ENCODE data around the gene RPS14. TPM values are rescaled to one million over a fixed set of nuclear protein-coding genes. Genes with fewer than 3 reads are reported as not detected.

The RPS14 gene
- total and polyA plus RNA-seq, 10 of the 15 experiments (the other 5 are each of a cell fraction or from before 2014, with no cell fraction given) = 2,295 to 4,047 (median 2,787) TPM

DNA sequence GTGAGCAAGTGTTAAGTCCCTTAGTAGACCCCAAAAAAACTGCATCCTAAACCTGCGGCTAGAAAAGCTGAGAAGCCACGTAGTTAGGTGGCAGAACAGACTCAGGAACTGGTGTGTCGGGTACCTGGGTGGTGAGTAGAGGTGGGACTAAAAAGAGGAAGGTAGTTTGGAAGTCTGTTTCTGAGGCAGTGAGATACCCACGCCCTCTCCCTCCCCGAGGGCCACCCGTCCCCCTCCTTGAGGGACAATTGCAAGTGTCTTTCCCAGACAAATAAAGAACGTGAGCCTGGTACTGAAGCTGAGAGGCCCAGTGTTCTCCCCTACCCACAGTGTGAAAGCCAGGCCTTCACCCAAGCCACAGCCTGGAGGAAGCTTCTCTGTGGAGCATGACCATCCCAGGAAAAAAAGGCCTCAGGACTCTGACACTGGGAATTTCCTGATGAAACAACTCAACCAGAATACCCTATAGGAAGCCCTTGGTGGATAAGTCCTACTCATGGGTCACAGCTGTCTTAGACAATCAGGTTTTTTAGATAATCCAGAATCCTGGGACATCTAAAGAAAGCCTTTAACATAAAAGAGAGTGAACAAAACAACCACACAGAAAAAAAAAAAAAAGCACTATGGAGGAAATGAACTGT, 29.8 kb downstream of the RPS14 start:
- RAD21 ChIA-PET (ENCODE audit: unreplicated experiment) = interaction anchor here (1.0 kb wide), 2 partner anchors 9 to 14 kb away, joined by 3 to 9 read pairs; no protein-coding TSS in a partner anchor
- SMC1A ChIA-PET (ENCODE audit: uncharacterized antibody, unreplicated experiment) = interaction anchor here (0.6 to 1.0 kb wide), 5 partner anchors 8 to 18 kb away, joined by 3 read pairs; no protein-coding TSS in a partner anchor
- POLR2A ChIA-PET = interaction anchor here (0.7 to 2.9 kb wide), 4 partner anchors 9 to 665 kb away, joined by 3 to 39 read pairs (median 4); no protein-coding TSS in a partner anchor
- H3K9ac ChIP-seq (ENCODE audit: control insufficient read depth, insufficient read depth, low read length) = no peak overlapping the region
- in situ Hi-C loops (cut with MboI) (no loop called here), intact Hi-C loops (cut with micrococcal nuclease; ENCODE audit: unreplicated experiment) (loop anchor here (10.0 kb wide), 2 partner anchors 735 to 1615 kb away; partner anchors contain the start of gene ANXA6)
- ATAC-seq (peak; percentile 91), FAIRE-seq (peak; percentile 93), DNase-seq (ENCODE audit: low read depth, low spot score) (no peak)
- H3K4me2 ChIP-seq (ENCODE audit: control insufficient read depth, insufficient read depth) = peak overlapping the region; percentile 60
- no peaks in the 10 kb centered on the region for H3K9me3 ChIP-seq (replicated peaks; ENCODE audit: control insufficient read depth, insufficient read depth, low read length)
- peak overlapping the region; percentile 58 for H2AFZ ChIP-seq (ENCODE audit: control insufficient read depth, low read depth, low read length)
- H3K36me3 ChIP-seq (ENCODE audit: control insufficient read depth in 2 of 2, insufficient read depth in 2 of 2, low read length in 1 of 2) = no peaks in the 10 kb centered on the region
- H3K27ac ChIP-seq (ENCODE audit: control insufficient read depth, insufficient read depth) = peak overlapping the region; percentile 33
- CTCF ChIA-PET = interaction anchor here (0.7 to 1.9 kb wide), 6 partner anchors 10 to 21 kb away, joined by 3 to 8 read pairs (median 6); no protein-coding TSS in a partner anchor
- peaks cover 5% of the 10 kb centered on the region for H3K79me2 ChIP-seq (ENCODE audit: control insufficient read depth, insufficient read depth, low read length)
- no peaks in the 10 kb centered on the region for H4K20me1 ChIP-seq (ENCODE audit: control insufficient read depth, insufficient read depth)
- peaks cover 23% of the 10 kb centered on the region for H3K4me1 ChIP-seq (ENCODE audit: control insufficient read depth, insufficient read depth, low read length)
- WGBS (ENCODE audit: insufficient coverage, insufficient replicate concordance, low lambda C conversion rate, missing lambda C conversion rate) = 2% methylated on average over 7 of the region's 7 CpGs
- H3K27me3 ChIP-seq (replicated peaks in 1 of 2; ENCODE audit: control insufficient read depth in 2 of 2, insufficient read depth in 2 of 2, low read length in 1 of 2) = no peaks in the 10 kb centered on the region
- H3K4me3 ChIP-seq = no peak overlapping the region
- no TSS peak for BruUV-seq (replicated peaks)
- TF ChIP-seq MEF2B (IDR thresholded peaks at IDR 0.05; ENCODE audit: partially characterized antibody, poor library complexity, severe bottlenecking) (peak; percentile 47), CREM (IDR thresholded peaks at IDR 0.05; ENCODE audit: low read depth) (no peak), RBBP5 (conservative IDR thresholded peaks at IDR 0.05) (no peak), NFXL1 (IDR thresholded peaks at IDR 0.05; ENCODE audit: borderline replicate concordance) (no peak), SMC3 (IDR thresholded peaks at IDR 0.05; ENCODE audit: borderline replicate concordance, low read length) (no peak), IKZF2 (IDR thresholded peaks at IDR 0.05) (peak; percentile 69 to 76; a peak in 3 of 4 replicates), ZSCAN29 (IDR thresholded peaks at IDR 0.05) (no peak), SMARCA5 (IDR thresholded peaks at IDR 0.05) (0 out of 2 replicates have a peak, but pooled peaks have one; percentile 11), SP1 (IDR thresholded peaks at IDR 0.05; ENCODE audit: low read depth, low read length) (no peak), KLF5 (IDR thresholded peaks at IDR 0.05; ENCODE audit: partially characterized antibody) (no peak), EED (IDR thresholded peaks at IDR 0.05; ENCODE audit: low read depth) (0 out of 2 replicates have a peak, but pooled peaks have one; percentile 42), MTA2 (IDR thresholded peaks at IDR 0.05; ENCODE audit: low read depth) (peak; percentile 51; the same call in 1 of the 2 replicates), BHLHE40 (IDR thresholded peaks at IDR 0.05; ENCODE audit: borderline replicate concordance in 1 of 2, low read depth in 2 of 2, low read length in 1 of 2) (peak in 1 of 2 experiments; percentile 39; a peak in 1 of 4 replicates), ESRRA (IDR thresholded peaks at IDR 0.05; ENCODE audit: low read length) (no peak)
- TF ChIP-seq, protein P1, sequence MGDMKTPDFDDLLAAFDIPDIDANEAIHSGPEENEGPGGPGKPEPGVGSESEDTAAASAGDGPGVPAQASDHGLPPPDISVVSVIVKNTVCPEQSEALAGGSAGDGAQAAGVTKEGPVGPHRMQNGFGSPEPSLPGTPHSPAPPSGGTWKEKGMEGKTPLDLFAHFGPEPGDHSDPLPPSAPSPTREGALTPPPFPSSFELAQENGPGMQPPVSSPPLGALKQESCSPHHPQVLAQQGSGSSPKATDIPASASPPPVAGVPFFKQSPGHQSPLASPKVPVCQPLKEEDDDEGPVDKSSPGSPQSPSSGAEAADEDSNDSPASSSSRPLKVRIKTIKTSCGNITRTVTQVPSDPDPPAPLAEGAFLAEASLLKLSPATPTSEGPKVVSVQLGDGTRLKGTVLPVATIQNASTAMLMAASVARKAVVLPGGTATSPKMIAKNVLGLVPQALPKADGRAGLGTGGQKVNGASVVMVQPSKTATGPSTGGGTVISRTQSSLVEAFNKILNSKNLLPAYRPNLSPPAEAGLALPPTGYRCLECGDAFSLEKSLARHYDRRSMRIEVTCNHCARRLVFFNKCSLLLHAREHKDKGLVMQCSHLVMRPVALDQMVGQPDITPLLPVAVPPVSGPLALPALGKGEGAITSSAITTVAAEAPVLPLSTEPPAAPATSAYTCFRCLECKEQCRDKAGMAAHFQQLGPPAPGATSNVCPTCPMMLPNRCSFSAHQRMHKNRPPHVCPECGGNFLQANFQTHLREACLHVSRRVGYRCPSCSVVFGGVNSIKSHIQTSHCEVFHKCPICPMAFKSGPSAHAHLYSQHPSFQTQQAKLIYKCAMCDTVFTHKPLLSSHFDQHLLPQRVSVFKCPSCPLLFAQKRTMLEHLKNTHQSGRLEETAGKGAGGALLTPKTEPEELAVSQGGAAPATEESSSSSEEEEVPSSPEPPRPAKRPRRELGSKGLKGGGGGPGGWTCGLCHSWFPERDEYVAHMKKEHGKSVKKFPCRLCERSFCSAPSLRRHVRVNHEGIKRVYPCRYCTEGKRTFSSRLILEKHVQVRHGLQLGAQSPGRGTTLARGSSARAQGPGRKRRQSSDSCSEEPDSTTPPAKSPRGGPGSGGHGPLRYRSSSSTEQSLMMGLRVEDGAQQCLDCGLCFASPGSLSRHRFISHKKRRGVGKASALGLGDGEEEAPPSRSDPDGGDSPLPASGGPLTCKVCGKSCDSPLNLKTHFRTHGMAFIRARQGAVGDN (IDR thresholded peaks at IDR 0.05) = peak; percentile 22; the same call in 1 of the 2 replicates
- TF ChIP-seq, protein P2, sequence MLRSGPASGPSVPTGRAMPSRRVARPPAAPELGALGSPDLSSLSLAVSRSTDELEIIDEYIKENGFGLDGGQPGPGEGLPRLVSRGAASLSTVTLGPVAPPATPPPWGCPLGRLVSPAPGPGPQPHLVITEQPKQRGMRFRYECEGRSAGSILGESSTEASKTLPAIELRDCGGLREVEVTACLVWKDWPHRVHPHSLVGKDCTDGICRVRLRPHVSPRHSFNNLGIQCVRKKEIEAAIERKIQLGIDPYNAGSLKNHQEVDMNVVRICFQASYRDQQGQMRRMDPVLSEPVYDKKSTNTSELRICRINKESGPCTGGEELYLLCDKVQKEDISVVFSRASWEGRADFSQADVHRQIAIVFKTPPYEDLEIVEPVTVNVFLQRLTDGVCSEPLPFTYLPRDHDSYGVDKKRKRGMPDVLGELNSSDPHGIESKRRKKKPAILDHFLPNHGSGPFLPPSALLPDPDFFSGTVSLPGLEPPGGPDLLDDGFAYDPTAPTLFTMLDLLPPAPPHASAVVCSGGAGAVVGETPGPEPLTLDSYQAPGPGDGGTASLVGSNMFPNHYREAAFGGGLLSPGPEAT (IDR thresholded peaks at IDR 0.05; ENCODE audit: low read depth) = 0 out of 2 replicates have a peak, but pooled peaks have one; percentile 30
- TF ChIP-seq, protein P3, sequence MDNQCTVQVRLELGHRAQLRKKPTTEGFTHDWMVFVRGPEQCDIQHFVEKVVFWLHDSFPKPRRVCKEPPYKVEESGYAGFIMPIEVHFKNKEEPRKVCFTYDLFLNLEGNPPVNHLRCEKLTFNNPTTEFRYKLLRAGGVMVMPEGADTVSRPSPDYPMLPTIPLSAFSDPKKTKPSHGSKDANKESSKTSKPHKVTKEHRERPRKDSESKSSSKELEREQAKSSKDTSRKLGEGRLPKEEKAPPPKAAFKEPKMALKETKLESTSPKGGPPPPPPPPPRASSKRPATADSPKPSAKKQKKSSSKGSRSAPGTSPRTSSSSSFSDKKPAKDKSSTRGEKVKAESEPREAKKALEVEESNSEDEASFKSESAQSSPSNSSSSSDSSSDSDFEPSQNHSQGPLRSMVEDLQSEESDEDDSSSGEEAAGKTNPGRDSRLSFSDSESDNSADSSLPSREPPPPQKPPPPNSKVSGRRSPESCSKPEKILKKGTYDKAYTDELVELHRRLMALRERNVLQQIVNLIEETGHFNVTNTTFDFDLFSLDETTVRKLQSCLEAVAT (IDR thresholded peaks at IDR 0.05) = 0 out of 2 replicates have a peak, but pooled peaks have one; percentile 18

Measured in GM12878 (cell line).